GM23338 (cell line): Measurements from ENCODE around the gene FDXR. TPM values are rescaled to one million over a fixed set of nuclear protein-coding genes. Genes with fewer than 3 reads are reported as not detected.
A peak's percentile ranks its signal among the peaks of the same experiment; 100 is the strongest.

Experiments
- ATAC-seq: fragments of 200-7000 bp; cut with Tn5 transposase; 3 replicates; pipeline ENCODE4 v1.9.1; 2020
- DNase-seq: peaks from one replicate; pipeline ENCODE4 v3.0.0-alpha.2; 2015; ENCODE audit warnings: low spot score
- H2AFZ ChIP-seq: fragments of 200-600 bp; sonication (generic); 2 replicates; pipeline ENCODE4 v1.8.0; 2016; ENCODE audit warnings: antibody characterized with exemption, mild to moderate bottlenecking, moderate library complexity
- H3F3A ChIP-seq: fragments of 200-600 bp; sonication (generic); replicated peaks from 2 replicates; pipeline ENCODE4 v1.8.0; 2017; ENCODE audit warnings: antibody characterized with exemption, mixed run types, low read depth
- H3K27ac ChIP-seq: fragments of 200-600 bp; sonication (generic); 2 replicates; pipeline ENCODE4 v1.6.1; 2016; ENCODE audit warnings: low read depth
- H3K27me3 ChIP-seq: fragments of 200-600 bp; sonication (generic); 2 replicates; pipeline ENCODE4 v1.8.0; 2016; ENCODE audit warnings: mild to moderate bottlenecking, mixed run types, moderate library complexity; ENCODE audit not compliant: insufficient read depth
- H3K36me3 ChIP-seq: fragments of 200-600 bp; sonication (generic); 2 replicates; pipeline ENCODE4 v1.8.0; 2016; ENCODE audit warnings: mild to moderate bottlenecking; ENCODE audit not compliant: insufficient read depth
- H3K4me1 ChIP-seq: fragments of 200-600 bp; sonication (generic); 2 replicates; pipeline ENCODE4 v1.8.0; 2016; ENCODE audit warnings: mild to moderate bottlenecking, moderate library complexity; ENCODE audit not compliant: insufficient read depth
- H3K4me2 ChIP-seq: fragments of 200-600 bp; sonication (generic); 2 replicates; pipeline ENCODE4 v1.7.1; 2017; ENCODE audit warnings: mixed run types
- H3K4me3 ChIP-seq: fragments of 200-600 bp; sonication (generic); 2 replicates; pipeline ENCODE4 v1.6.1; 2016; ENCODE audit warnings: mixed run types
- H3K79me2 ChIP-seq: fragments of 200-600 bp; sonication (generic); replicated peaks from 2 replicates; pipeline ENCODE4 v1.8.0; 2017; ENCODE audit warnings: mild to moderate bottlenecking; ENCODE audit not compliant: insufficient read depth
- H3K9me2 ChIP-seq: fragments of 200-600 bp; sonication (generic); 2 replicates; pipeline ENCODE4 v1.8.0; 2017; ENCODE audit not compliant: insufficient read depth
- H4K20me1 ChIP-seq: fragments of 200-600 bp; sonication (generic); replicated peaks from 2 replicates; pipeline ENCODE4 v1.8.0; 2017; ENCODE audit warnings: mild to moderate bottlenecking; ENCODE audit not compliant: insufficient read depth
- H3K27ac Mint-ChIP-seq: 2 replicates; pipeline ENCODE4 v1.8.0; 2020; ENCODE audit warnings: inconsistent platforms, mild to moderate bottlenecking, moderate library complexity, mixed read lengths
- H3K27me3 Mint-ChIP-seq: 3 replicates; pipeline ENCODE4 v1.8.0; 2022; ENCODE audit warnings: low read depth, mild to moderate bottlenecking, moderate library complexity, mixed read lengths, inconsistent platforms; ENCODE audit not compliant: insufficient read depth, poor library complexity
- H3K36me3 Mint-ChIP-seq: 3 replicates; pipeline ENCODE4 v1.8.0; 2021; ENCODE audit warnings: low read depth, mild to moderate bottlenecking, inconsistent platforms, moderate library complexity, mixed read lengths
- H3K4me1 Mint-ChIP-seq: 3 replicates; pipeline ENCODE4 v1.8.0; 2020; ENCODE audit warnings: mild to moderate bottlenecking, inconsistent platforms, mixed read lengths
- H3K4me3 Mint-ChIP-seq: 3 replicates; pipeline ENCODE4 v1.8.0; 2021; ENCODE audit warnings: moderate library complexity, mild to moderate bottlenecking, inconsistent platforms, mixed read lengths
- H3K9me3 Mint-ChIP-seq: 3 replicates; pipeline ENCODE4 v1.8.0; 2020; ENCODE audit warnings: moderate library complexity, mild to moderate bottlenecking, inconsistent platforms, mixed read lengths
- CREB1 ChIP-seq: fragments of 250-450 bp; sonication (Bioruptor Pico); IDR thresholded peaks from 2 replicates; pipeline ENCODE4 v1.5.0; 2020; ENCODE audit warnings: low read depth, mild to moderate bottlenecking, moderate library complexity
- CTCF ChIP-seq, 2 experiments: fragments of 200-600 bp in 1 of 2; sonication (generic) in 1 of 2; conservative IDR thresholded peaks; 2 replicates each; pipeline versions ENCODE4 v1.5.1 to v1.6.1; 2016 to 2017; ENCODE audit warnings: antibody characterized with exemption in 2 of 2, low read depth in 2 of 2, mild to moderate bottlenecking in 2 of 2, moderate library complexity in 1 of 2
- ETS1 ChIP-seq: IDR thresholded peaks from 2 replicates; pipeline ENCODE4 v1.6.1; 2016; ENCODE audit warnings: antibody characterized with exemption
- EZH2 ChIP-seq: fragments of 200-600 bp; sonication (generic); IDR thresholded peaks from one replicate; pipeline ENCODE4 v1.8.0; 2017; ENCODE audit warnings: antibody characterized with exemption, mild to moderate bottlenecking, low read depth; ENCODE audit not compliant: unreplicated experiment
- EZH2phosphoT487 ChIP-seq: fragments of 200-600 bp; sonication (generic); IDR thresholded peaks from one replicate; pipeline ENCODE4 v1.8.1; 2018; ENCODE audit warnings: antibody characterized with exemption; ENCODE audit not compliant: unreplicated experiment
- JUNB ChIP-seq: IDR thresholded peaks from one replicate; pipeline ENCODE4 v1.6.1; 2016; ENCODE audit warnings: antibody characterized with exemption; ENCODE audit not compliant: unreplicated experiment
- NANOG ChIP-seq: IDR thresholded peaks from 2 replicates; pipeline ENCODE4 v1.6.1; 2016; ENCODE audit warnings: antibody characterized with exemption, borderline replicate concordance
- POLR2AphosphoS5 ChIP-seq: IDR thresholded peaks from 2 replicates; pipeline ENCODE4 v1.6.1; 2016; ENCODE audit warnings: antibody characterized with exemption, low read depth
- STAT1 ChIP-seq: IDR thresholded peaks from one replicate; pipeline ENCODE4 v1.6.1; 2016; ENCODE audit warnings: antibody characterized with exemption; ENCODE audit not compliant: unreplicated experiment
- ZNF114 ChIP-seq: fragments of 250-450 bp; sonication (Bioruptor Pico); IDR thresholded peaks from 2 replicates; pipeline ENCODE4 v1.5.0; 2020; ENCODE audit warnings: mild to moderate bottlenecking, moderate library complexity
- ZNF331 ChIP-seq: fragments of 250-450 bp; sonication (Bioruptor Pico); IDR thresholded peaks from 2 replicates; pipeline ENCODE4 v1.5.0; 2020; ENCODE audit warnings: low read depth, mild to moderate bottlenecking, moderate library complexity
- ZNF462 ChIP-seq: fragments of 250-450 bp; sonication (Bioruptor Pico); IDR thresholded peaks from 2 replicates; pipeline ENCODE4 v1.5.0; 2020; ENCODE audit warnings: mild to moderate bottlenecking, moderate library complexity
- polyA plus RNA-seq: library from polyadenylated mRNA; unstranded; fragments of >200 nt; fragmentation: Nextera tagmentation; extraction: Ambion mirVana; gene quantifications from 2 replicates; pipeline ENCODE4 v1.2.1, GENCODE V29; 2016
- total RNA-seq: library from RNA; depleted of rRNA; stranded (reverse); fragments of >200 nt; shearing (Covaris generic); gene quantifications from 2 replicates; pipeline ENCODE4 v1.2.3, GENCODE V29; 2014
- TF ChIP-seq, protein P1 (sequence below): IDR thresholded peaks from one replicate; pipeline ENCODE4 v1.6.1; 2018; ENCODE audit warnings: antibody characterized with exemption; ENCODE audit not compliant: unreplicated experiment

The FDXR gene
- total and polyA plus RNA-seq, 2 experiments from 2014 or later = 21.7 to 33.1 TPM

- TF ChIP-seq POLR2AphosphoS5 (no peak), EZH2phosphoT487 (no peak), ZNF114 (CRISPR knock-in tag) (no peak), EZH2 (no peak), JUNB (no peak), CREB1 (no peak), STAT1 (no peak)
Measured at GRCh38 chr17:74920642-74921025, 47.8 kb upstream of the FDXR start (continued).

DNA sequence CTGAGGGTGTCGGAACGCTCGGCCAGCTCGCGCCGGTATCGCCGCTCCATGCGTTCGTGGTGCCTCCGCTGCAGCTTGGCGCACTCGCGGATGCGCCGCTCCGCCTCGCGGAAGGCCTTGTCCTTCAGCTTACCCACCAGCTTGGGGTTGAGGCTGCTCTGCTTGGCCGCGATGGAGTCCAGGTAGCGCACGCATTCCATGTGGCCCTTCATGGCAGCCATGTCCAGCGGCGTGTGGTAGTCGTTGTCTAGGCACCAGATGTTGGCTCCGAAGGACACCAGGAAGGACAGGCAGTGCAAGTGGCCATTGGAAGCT is 47.5 kb upstream of the FDXR start:
- no peaks in the 10 kb centered on the region for H3K36me3 Mint-ChIP-seq
- peaks cover 39% of the 10 kb centered on the region for H3K27me3 Mint-ChIP-seq
- Histone ChIP-seq H3K4me2 (0 out of 2 replicates have a peak overlapping the region, but pooled peaks have one; percentile 26), H3K27me3 (peaks cover 46% of the 10 kb centered on the region), H3K4me3 (no peak overlapping the region), H4K20me1 (no peaks in the 10 kb centered on the region), H3K4me1 (peaks cover 16% of the 10 kb centered on the region), H3K36me3 (no peaks in the 10 kb centered on the region), H2AFZ (0 out of 2 replicates have a peak overlapping the region, but pooled peaks have one; percentile 52), H3K9me2 (no peaks in the 10 kb centered on the region), H3K79me2 (no peaks in the 10 kb centered on the region), H3F3A (no peaks in the 10 kb centered on the region), H3K27ac (no peak overlapping the region)
- no peak for TF ChIP-seq ETS1
- no peak for TF ChIP-seq EZH2
- no peak for TF ChIP-seq ZNF114 (CRISPR knock-in tag)
- no peak for TF ChIP-seq JUNB
- TF ChIP-seq CTCF (conservative IDR thresholded peaks at IDR 0.05; ENCODE audit: low read depth in 2 of 2) = no peak
- no peak for TF ChIP-seq ZNF462
- TF ChIP-seq CREB1 = no peak
- no peak for TF ChIP-seq EZH2phosphoT487
- no peak for TF ChIP-seq POLR2AphosphoS5
- no peak for TF ChIP-seq NANOG
- TF ChIP-seq, protein P1, sequence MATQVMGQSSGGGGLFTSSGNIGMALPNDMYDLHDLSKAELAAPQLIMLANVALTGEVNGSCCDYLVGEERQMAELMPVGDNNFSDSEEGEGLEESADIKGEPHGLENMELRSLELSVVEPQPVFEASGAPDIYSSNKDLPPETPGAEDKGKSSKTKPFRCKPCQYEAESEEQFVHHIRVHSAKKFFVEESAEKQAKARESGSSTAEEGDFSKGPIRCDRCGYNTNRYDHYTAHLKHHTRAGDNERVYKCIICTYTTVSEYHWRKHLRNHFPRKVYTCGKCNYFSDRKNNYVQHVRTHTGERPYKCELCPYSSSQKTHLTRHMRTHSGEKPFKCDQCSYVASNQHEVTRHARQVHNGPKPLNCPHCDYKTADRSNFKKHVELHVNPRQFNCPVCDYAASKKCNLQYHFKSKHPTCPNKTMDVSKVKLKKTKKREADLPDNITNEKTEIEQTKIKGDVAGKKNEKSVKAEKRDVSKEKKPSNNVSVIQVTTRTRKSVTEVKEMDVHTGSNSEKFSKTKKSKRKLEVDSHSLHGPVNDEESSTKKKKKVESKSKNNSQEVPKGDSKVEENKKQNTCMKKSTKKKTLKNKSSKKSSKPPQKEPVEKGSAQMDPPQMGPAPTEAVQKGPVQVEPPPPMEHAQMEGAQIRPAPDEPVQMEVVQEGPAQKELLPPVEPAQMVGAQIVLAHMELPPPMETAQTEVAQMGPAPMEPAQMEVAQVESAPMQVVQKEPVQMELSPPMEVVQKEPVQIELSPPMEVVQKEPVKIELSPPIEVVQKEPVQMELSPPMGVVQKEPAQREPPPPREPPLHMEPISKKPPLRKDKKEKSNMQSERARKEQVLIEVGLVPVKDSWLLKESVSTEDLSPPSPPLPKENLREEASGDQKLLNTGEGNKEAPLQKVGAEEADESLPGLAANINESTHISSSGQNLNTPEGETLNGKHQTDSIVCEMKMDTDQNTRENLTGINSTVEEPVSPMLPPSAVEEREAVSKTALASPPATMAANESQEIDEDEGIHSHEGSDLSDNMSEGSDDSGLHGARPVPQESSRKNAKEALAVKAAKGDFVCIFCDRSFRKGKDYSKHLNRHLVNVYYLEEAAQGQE = no peak
- no peak for TF ChIP-seq STAT1
- no peak for TF ChIP-seq ZNF331 (CRISPR knock-in tag)
- DNase-seq (no peak), ATAC-seq (no peak)
- peaks cover 7% of the 10 kb centered on the region for H3K4me1 Mint-ChIP-seq
- no peak overlapping the region for H3K27ac Mint-ChIP-seq
- H3K9me3 Mint-ChIP-seq = no peaks in the 10 kb centered on the region
- no peak overlapping the region for H3K4me3 Mint-ChIP-seq
